C4-2B (cell line): ENCODE measurements around the gene NHLRC4.

ENCODE experiments used
- ZFX ChIP-seq: fragments of 450-650 bp; IDR thresholded peaks from 2 replicates; pipeline ENCODE4 v1.6.1; 2017
- TF ChIP-seq, protein P1 (sequence below): fragments of 450-650 bp; conservative IDR thresholded peaks from 2 replicates; pipeline ENCODE4 v1.5.1; 2017; ENCODE audit warnings: mild to moderate bottlenecking

DNA sequence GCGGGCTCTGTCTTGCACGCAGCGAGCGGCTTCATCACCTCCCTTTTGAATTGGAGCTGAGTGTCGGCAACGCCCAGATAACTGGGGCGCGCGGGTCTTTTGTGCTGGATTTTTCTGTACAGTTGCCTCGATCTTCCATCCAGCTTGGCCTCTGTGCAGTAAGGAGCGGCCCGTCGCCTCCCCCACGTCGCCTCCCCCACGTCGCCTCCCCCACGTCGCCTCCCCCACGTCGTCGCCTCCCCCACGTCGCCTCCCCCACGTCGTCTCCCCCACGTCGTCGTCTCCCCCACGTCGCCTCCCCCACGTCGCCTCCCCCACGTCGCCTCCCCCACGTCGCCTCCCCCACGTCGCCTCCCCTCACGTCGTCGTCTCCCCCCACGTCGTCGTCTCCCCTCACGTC is 22.3 kb upstream of the NHLRC4 start:
- TF ChIP-seq, protein P1, sequence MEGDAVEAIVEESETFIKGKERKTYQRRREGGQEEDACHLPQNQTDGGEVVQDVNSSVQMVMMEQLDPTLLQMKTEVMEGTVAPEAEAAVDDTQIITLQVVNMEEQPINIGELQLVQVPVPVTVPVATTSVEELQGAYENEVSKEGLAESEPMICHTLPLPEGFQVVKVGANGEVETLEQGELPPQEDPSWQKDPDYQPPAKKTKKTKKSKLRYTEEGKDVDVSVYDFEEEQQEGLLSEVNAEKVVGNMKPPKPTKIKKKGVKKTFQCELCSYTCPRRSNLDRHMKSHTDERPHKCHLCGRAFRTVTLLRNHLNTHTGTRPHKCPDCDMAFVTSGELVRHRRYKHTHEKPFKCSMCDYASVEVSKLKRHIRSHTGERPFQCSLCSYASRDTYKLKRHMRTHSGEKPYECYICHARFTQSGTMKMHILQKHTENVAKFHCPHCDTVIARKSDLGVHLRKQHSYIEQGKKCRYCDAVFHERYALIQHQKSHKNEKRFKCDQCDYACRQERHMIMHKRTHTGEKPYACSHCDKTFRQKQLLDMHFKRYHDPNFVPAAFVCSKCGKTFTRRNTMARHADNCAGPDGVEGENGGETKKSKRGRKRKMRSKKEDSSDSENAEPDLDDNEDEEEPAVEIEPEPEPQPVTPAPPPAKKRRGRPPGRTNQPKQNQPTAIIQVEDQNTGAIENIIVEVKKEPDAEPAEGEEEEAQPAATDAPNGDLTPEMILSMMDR, result no peak
- TF ChIP-seq ZFX, result no peak
